Measurements from ENCODE around the gene ZNF839. TPM values are rescaled to one million over a fixed set of nuclear protein-coding genes. Genes with fewer than 3 reads are reported as not detected.

The ZNF839 gene
- total and polyA plus RNA-seq, 2 experiments from 2014 or later, result 7.9 to 10.0 TPM

DNA sequence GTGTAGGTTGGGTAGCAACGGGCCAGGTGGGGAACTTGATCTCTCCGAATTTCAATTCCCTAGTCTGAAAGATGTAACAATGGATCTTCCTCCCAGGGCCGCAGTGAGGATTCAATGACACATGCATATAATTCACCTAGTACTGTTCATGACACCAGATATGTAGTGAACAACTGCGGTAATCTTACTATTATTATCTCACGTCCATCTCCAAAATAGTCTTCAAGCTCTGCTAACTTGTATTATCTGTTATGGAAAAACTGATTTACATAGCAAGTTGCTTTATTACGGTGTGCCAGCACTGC, 41.0 kb upstream of the ZNF839 start (continued):
- TF ChIP-seq, protein P1, sequence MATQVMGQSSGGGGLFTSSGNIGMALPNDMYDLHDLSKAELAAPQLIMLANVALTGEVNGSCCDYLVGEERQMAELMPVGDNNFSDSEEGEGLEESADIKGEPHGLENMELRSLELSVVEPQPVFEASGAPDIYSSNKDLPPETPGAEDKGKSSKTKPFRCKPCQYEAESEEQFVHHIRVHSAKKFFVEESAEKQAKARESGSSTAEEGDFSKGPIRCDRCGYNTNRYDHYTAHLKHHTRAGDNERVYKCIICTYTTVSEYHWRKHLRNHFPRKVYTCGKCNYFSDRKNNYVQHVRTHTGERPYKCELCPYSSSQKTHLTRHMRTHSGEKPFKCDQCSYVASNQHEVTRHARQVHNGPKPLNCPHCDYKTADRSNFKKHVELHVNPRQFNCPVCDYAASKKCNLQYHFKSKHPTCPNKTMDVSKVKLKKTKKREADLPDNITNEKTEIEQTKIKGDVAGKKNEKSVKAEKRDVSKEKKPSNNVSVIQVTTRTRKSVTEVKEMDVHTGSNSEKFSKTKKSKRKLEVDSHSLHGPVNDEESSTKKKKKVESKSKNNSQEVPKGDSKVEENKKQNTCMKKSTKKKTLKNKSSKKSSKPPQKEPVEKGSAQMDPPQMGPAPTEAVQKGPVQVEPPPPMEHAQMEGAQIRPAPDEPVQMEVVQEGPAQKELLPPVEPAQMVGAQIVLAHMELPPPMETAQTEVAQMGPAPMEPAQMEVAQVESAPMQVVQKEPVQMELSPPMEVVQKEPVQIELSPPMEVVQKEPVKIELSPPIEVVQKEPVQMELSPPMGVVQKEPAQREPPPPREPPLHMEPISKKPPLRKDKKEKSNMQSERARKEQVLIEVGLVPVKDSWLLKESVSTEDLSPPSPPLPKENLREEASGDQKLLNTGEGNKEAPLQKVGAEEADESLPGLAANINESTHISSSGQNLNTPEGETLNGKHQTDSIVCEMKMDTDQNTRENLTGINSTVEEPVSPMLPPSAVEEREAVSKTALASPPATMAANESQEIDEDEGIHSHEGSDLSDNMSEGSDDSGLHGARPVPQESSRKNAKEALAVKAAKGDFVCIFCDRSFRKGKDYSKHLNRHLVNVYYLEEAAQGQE (IDR thresholded peaks at IDR 0.05; ENCODE audit: unreplicated experiment), result no peak
- no peak for TF ChIP-seq JUNB (IDR thresholded peaks at IDR 0.05; ENCODE audit: unreplicated experiment)
- TF ChIP-seq, protein P2, sequence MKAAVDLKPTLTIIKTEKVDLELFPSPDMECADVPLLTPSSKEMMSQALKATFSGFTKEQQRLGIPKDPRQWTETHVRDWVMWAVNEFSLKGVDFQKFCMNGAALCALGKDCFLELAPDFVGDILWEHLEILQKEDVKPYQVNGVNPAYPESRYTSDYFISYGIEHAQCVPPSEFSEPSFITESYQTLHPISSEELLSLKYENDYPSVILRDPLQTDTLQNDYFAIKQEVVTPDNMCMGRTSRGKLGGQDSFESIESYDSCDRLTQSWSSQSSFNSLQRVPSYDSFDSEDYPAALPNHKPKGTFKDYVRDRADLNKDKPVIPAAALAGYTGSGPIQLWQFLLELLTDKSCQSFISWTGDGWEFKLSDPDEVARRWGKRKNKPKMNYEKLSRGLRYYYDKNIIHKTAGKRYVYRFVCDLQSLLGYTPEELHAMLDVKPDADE (IDR thresholded peaks at IDR 0.05), result no peak
- no peak for TF ChIP-seq EZH2 (IDR thresholded peaks at IDR 0.05; ENCODE audit: low read depth, unreplicated experiment)

- H3K27me3 Mint-ChIP-seq (ENCODE audit: insufficient read depth, low read depth, poor library complexity), result peaks cover 2% of the 10 kb centered on the region
- no peaks in the 10 kb centered on the region for H3K36me3 Mint-ChIP-seq (ENCODE audit: low read depth)
- DNase-seq (ENCODE audit: low spot score) (no peak), ATAC-seq (no peak)
- no peaks in the 10 kb centered on the region for H3K9me2 ChIP-seq (ENCODE audit: insufficient read depth)
- H3K4me3 Mint-ChIP-seq, result no peak overlapping the region
- H2AFZ ChIP-seq, result no peak overlapping the region
- H3K4me3 ChIP-seq, result no peak overlapping the region
- H3K4me1 Mint-ChIP-seq, result no peaks in the 10 kb centered on the region; the same call in 2 of the 3 replicates
- no peaks in the 10 kb centered on the region for H3K4me1 ChIP-seq (ENCODE audit: insufficient read depth)
- no peaks in the 10 kb centered on the region for H3K79me2 ChIP-seq (replicated peaks; ENCODE audit: insufficient read depth)
- H3F3A ChIP-seq (replicated peaks; ENCODE audit: low read depth), result no peaks in the 10 kb centered on the region
- no peak overlapping the region for H3K4me2 ChIP-seq
- H3K27me3 ChIP-seq (ENCODE audit: insufficient read depth), result no peaks in the 10 kb centered on the region
- H3K36me3 ChIP-seq (ENCODE audit: insufficient read depth), result no peaks in the 10 kb centered on the region; the same call in 1 of the 2 replicates
- no peak overlapping the region for H3K27ac ChIP-seq (ENCODE audit: low read depth)
- H3K9me3 Mint-ChIP-seq, result peaks cover 9% of the 10 kb centered on the region; the same call in 2 of the 3 replicates
- no peaks in the 10 kb centered on the region for H4K20me1 ChIP-seq (replicated peaks; ENCODE audit: insufficient read depth)
- H3K27ac Mint-ChIP-seq, result no peak overlapping the region
- TF ChIP-seq, protein P3, sequence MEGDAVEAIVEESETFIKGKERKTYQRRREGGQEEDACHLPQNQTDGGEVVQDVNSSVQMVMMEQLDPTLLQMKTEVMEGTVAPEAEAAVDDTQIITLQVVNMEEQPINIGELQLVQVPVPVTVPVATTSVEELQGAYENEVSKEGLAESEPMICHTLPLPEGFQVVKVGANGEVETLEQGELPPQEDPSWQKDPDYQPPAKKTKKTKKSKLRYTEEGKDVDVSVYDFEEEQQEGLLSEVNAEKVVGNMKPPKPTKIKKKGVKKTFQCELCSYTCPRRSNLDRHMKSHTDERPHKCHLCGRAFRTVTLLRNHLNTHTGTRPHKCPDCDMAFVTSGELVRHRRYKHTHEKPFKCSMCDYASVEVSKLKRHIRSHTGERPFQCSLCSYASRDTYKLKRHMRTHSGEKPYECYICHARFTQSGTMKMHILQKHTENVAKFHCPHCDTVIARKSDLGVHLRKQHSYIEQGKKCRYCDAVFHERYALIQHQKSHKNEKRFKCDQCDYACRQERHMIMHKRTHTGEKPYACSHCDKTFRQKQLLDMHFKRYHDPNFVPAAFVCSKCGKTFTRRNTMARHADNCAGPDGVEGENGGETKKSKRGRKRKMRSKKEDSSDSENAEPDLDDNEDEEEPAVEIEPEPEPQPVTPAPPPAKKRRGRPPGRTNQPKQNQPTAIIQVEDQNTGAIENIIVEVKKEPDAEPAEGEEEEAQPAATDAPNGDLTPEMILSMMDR (conservative IDR thresholded peaks at IDR 0.05; ENCODE audit: low read depth in 2 of 2), result no peak
- TF ChIP-seq, protein P2 (IDR thresholded peaks at IDR 0.05), result no peak
- TF ChIP-seq EZH2phosphoT487 (IDR thresholded peaks at IDR 0.05; ENCODE audit: unreplicated experiment) (no peak), JUNB (IDR thresholded peaks at IDR 0.05; ENCODE audit: unreplicated experiment) (no peak), NANOG (IDR thresholded peaks at IDR 0.05; ENCODE audit: borderline replicate concordance) (no peak), ZNF331 (CRISPR knock-in tag; IDR thresholded peaks at IDR 0.05; ENCODE audit: low read depth) (no peak), ZNF114 (CRISPR knock-in tag; IDR thresholded peaks at IDR 0.05) (no peak), POLR2AphosphoS5 (IDR thresholded peaks at IDR 0.05; ENCODE audit: low read depth) (no peak), EZH2 (IDR thresholded peaks at IDR 0.05; ENCODE audit: low read depth, unreplicated experiment) (no peak), CREB1 (CRISPR knock-in tag; IDR thresholded peaks at IDR 0.05; ENCODE audit: low read depth) (no peak), STAT1 (IDR thresholded peaks at IDR 0.05; ENCODE audit: unreplicated experiment) (no peak)
- TF ChIP-seq, protein P1 (IDR thresholded peaks at IDR 0.05; ENCODE audit: unreplicated experiment), result no peak
These were observed 40.3 kb upstream of the ZNF839 start for GRCh38 chr14:102279282-102279681.

All from GM23338 (cell line).